22Rv1 (cell line): ENCODE measurements around the gene PDZRN4.

ENCODE experiments used
- CTCF ChIP-seq: fragments of 450-650 bp; IDR thresholded peaks from 2 replicates; pipeline ENCODE4 v1.5.1; 2017; ENCODE audit warnings: mild to moderate bottlenecking
- ZFX ChIP-seq: fragments of 450-650 bp; IDR thresholded peaks from 2 replicates; pipeline ENCODE4 v1.6.1; 2017; ENCODE audit warnings: antibody characterized with exemption, borderline replicate concordance

GRCh38 chr12:41485203-41485602 is 297.1 kb downstream of the PDZRN4 start:
- TF ChIP-seq CTCF = no peak
- TF ChIP-seq ZFX = no peak
